GM12878 (cell line): Measurements from ENCODE around the gene NFAM1. TPM values are rescaled to one million over a fixed set of nuclear protein-coding genes. Genes with fewer than 3 reads are reported as not detected.

Source experiments
- ATAC-seq: fragments of 200-7000 bp; cut with Tn5 transposase; 3 replicates; pipeline ENCODE4 v1.9.1; 2020; ENCODE audit warnings: mild to moderate bottlenecking, moderate library complexity
- BruUV-seq: library from RNA; stranded (reverse); fragments of 400-500 nt; replicated peaks from 2 replicates; lab custom pipeline; 2021; lab: Mats Ljungman, UMichigan
- CTCF ChIA-PET: fragments of 300-600 bp; sonication (Branson Sonifier 250); formaldehyde crosslinking; extraction: SDS; loops from one replicate; lab custom pipeline; 2021; ENCODE audit warnings: inconsistent platforms; lab: Yijun Ruan, JAX
- POLR2A ChIA-PET: fragments of 350-600 bp; formaldehyde crosslinking; extraction: SDS; loops from one replicate; lab custom pipeline; 2021; ENCODE audit warnings: inconsistent platforms; lab: Charles Lee
- RAD21 ChIA-PET: fragments of 300-600 bp; sonication (Branson Sonifier 250); formaldehyde crosslinking; loops from one replicate; lab custom pipeline; 2023; ENCODE audit warnings: antibody characterized with exemption; ENCODE audit not compliant: unreplicated experiment; lab: Charles Lee
- SMC1A ChIA-PET: fragments of 300-600 bp; sonication (Branson Sonifier 250); formaldehyde crosslinking; loops from one replicate; lab custom pipeline; 2023; ENCODE audit not compliant: unreplicated experiment, uncharacterized antibody; lab: Charles Lee
- DNase-seq: peaks from one replicate; pipeline ENCODE4 v3.0.0-alpha.2; 2011; ENCODE audit warnings: low read depth, low spot score
- FAIRE-seq: peaks from 3 replicates; lab custom pipeline; 2011; peaks lifted over from hg19 to GRCh38; lab: Jason Lieb, UNC
- H2AFZ ChIP-seq: 2 replicates; pipeline ENCODE4 v1.6.0; 2011; ENCODE audit warnings: low read depth, low read length, control low read depth; ENCODE audit not compliant: control insufficient read depth
- H3K27ac ChIP-seq: 2 replicates; pipeline ENCODE4 v1.5.1; 2011; ENCODE audit warnings: control low read depth; ENCODE audit not compliant: control insufficient read depth, insufficient read depth
- H3K27me3 ChIP-seq, 2 experiments: replicated peaks in 1 of 2; 2 replicates each; pipeline versions ENCODE4 v1.6.0 to v1.6.1; 2011; ENCODE audit warnings: low read length in 1 of 2; ENCODE audit not compliant: control insufficient read depth in 2 of 2, insufficient read depth in 2 of 2
- H3K36me3 ChIP-seq, 2 experiments: 2 replicates each; pipeline ENCODE4 v1.5.1; 2011; ENCODE audit warnings: low read length in 1 of 2; ENCODE audit not compliant: control insufficient read depth in 2 of 2, insufficient read depth in 2 of 2
- H3K4me1 ChIP-seq: 2 replicates; pipeline ENCODE4 v1.6.1; 2011; ENCODE audit warnings: mild to moderate bottlenecking, low read length, moderate library complexity, mixed read lengths; ENCODE audit not compliant: control insufficient read depth, insufficient read depth
- H3K4me2 ChIP-seq: 2 replicates; pipeline ENCODE4 v1.6.0; 2011; ENCODE audit warnings: control low read depth; ENCODE audit not compliant: control insufficient read depth, insufficient read depth
- H3K4me3 ChIP-seq: fragments of 200-600 bp; sonication (generic); 2 replicates; pipeline ENCODE4 v1.5.1; 2016
- H3K79me2 ChIP-seq: 2 replicates; pipeline ENCODE4 v1.6.0; 2011; ENCODE audit warnings: low read length; ENCODE audit not compliant: control insufficient read depth, insufficient read depth
- H3K9ac ChIP-seq: 2 replicates; pipeline ENCODE4 v1.8.0; 2011; ENCODE audit warnings: low read length, control low read depth, mixed read lengths; ENCODE audit not compliant: control insufficient read depth, insufficient read depth
- H3K9me3 ChIP-seq: replicated peaks from 3 replicates; pipeline ENCODE4 v1.5.1; 2011; ENCODE audit warnings: mild to moderate bottlenecking, low read length; ENCODE audit not compliant: control insufficient read depth, insufficient read depth
- H4K20me1 ChIP-seq: 2 replicates; pipeline ENCODE4 v1.6.0; 2011; ENCODE audit not compliant: control insufficient read depth, insufficient read depth
- BMI1 ChIP-seq: fragments of 450-650 bp; IDR thresholded peaks from 2 replicates; pipeline ENCODE4 v1.6.1; 2016; ENCODE audit warnings: mild to moderate bottlenecking, moderate library complexity, borderline replicate concordance
- CEBPB ChIP-seq, 2 experiments: fragments of 150-350 bp in 1 of 2; IDR thresholded peaks; 2 replicates each; pipeline ENCODE4 v1.6.1; 2012 to 2014; ENCODE audit warnings: low read depth in 2 of 2, low read length in 2 of 2, borderline replicate concordance in 1 of 2, inconsistent platforms in 1 of 2
- KAT2A ChIP-seq: conservative IDR thresholded peaks from 2 replicates; pipeline ENCODE4 v1.6.1; 2011; ENCODE audit warnings: low read depth, low read length; ENCODE audit not compliant: control insufficient read depth
- NBN ChIP-seq: fragments of 450-650 bp; IDR thresholded peaks from 2 replicates; pipeline ENCODE4 v1.6.1; 2016
- NFXL1 ChIP-seq: fragments of 450-650 bp; IDR thresholded peaks from 2 replicates; pipeline ENCODE4 v1.6.1; 2017; ENCODE audit warnings: antibody characterized with exemption, mild to moderate bottlenecking, borderline replicate concordance
- RUNX3 ChIP-seq: IDR thresholded peaks from 2 replicates; pipeline ENCODE4 v1.6.1; 2012; ENCODE audit warnings: low read length, inconsistent platforms
- TARDBP ChIP-seq: IDR thresholded peaks from 2 replicates; pipeline ENCODE4 v1.6.1; 2016; ENCODE audit warnings: borderline replicate concordance
- TCF3 ChIP-seq: IDR thresholded peaks from 2 replicates; pipeline ENCODE4 v1.6.1; 2012; ENCODE audit warnings: low read depth, mild to moderate bottlenecking, low read length, borderline replicate concordance; ENCODE audit not compliant: insufficient read depth
- TCF7 ChIP-seq: IDR thresholded peaks from 2 replicates; pipeline ENCODE4 v1.6.1; 2014; ENCODE audit warnings: antibody characterized with exemption, borderline replicate concordance
- ZNF207 ChIP-seq: fragments of 450-650 bp; IDR thresholded peaks from 2 replicates; pipeline ENCODE4 v1.6.1; 2014; ENCODE audit warnings: antibody characterized with exemption, mild to moderate bottlenecking, borderline replicate concordance
- ZNF274 ChIP-seq: IDR thresholded peaks from one replicate; pipeline ENCODE4 v1.8.0; 2011; ENCODE audit not compliant: insufficient read length, insufficient read depth
- WGBS: methylation state at CpG from one replicate; pipeline ENCODE4 v1.1.6; 2016; ENCODE audit warnings: low lambda C conversion rate; ENCODE audit not compliant: insufficient replicate concordance, insufficient coverage; ENCODE audit errors: missing lambda C conversion rate; 5-methylcytosine and 5-hydroxymethylcytosine counted together
- in situ Hi-C: fragments of 300-500 bp; cut with MboI; formaldehyde crosslinking; loops from 9 replicates; pipeline ENCODE4 v1.14.3; 2018; ENCODE audit warnings: mixed read lengths
- intact Hi-C: fragments of 100-400 bp; cut with micrococcal nuclease; formaldehyde crosslinking; loops from one replicate; pipeline ENCODE4 v1.14.2; 2022; ENCODE audit not compliant: unreplicated experiment
- polyA plus RNA-seq, 11 experiments: library from polyadenylated mRNA; depleted of rRNA in 4 of 11; unstranded in 6 of 11; stranded (reverse) in 5 of 11; fragments of >200 nt; fragmentation: Nextera tagmentation in 4 of 11; fragmentation: Illumina TruSeq in 1 of 11; extraction: Ambion mirVana in 4 of 11; extraction: Trizol in 1 of 11; gene quantifications; 1 replicate in 1 of 11; 2 replicates in 10 of 11; pipeline versions ENCODE4 v1.2.1 to v1.2.3, GENCODE V29; 2011 to 2016; ENCODE audit warnings: inconsistent platforms in 2 of 11, missing spikeins in 2 of 11, low read depth in 1 of 11
- total RNA-seq, 4 experiments: library from RNA; depleted of rRNA in 3 of 4; stranded (reverse); fragments of >200 nt in 3 of 4; fragmentation: Illumina TruSeq in 1 of 4; extraction: Trizol in 1 of 4; gene quantifications; 2 replicates each; pipeline versions ENCODE4 v1.2.1 to v1.2.3, GENCODE V29; 2013 to 2021
- TF ChIP-seq, protein P1 (sequence below): fragments of 450-650 bp; IDR thresholded peaks from 2 replicates; pipeline ENCODE4 v1.6.1; 2016; ENCODE audit warnings: mild to moderate bottlenecking

The NFAM1 gene
- total and polyA plus RNA-seq, 10 of the 15 experiments (the other 5 are each of a cell fraction or from before 2014, with no cell fraction given) = 0.13 to 1.3 (median 0.24) TPM; not detected in 3

DNA sequence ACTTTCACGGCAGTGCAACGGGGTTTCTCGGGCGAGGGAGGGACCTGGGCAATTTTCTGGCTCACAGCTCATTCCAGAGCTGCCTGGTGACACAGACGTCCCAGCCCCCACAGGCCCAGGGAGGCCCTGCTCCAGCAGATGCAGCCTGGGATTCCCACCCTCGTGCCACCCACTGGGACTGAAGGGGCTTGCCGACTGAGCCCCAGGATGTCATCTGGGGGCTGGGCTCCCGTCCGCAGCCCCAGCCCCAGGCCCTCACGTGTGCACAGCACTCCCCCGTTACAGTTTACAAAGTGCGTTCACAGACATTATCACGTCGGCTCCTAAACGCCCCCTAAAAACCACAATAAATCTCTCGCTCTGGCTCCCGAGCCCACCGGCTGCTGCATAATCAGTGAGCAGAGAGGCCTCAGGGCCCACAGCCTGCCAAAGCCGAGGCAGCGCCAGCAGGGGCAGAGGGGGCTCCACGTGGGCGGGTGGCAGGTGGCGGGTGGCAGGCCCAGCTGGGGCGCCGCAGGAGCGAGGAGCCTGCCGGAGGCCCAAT lies 84.8 kb downstream of the NFAM1 start (continued):
- TF ChIP-seq RUNX3 (no peak), TARDBP (no peak), CEBPB (IDR thresholded peaks at IDR 0.05; ENCODE audit: borderline replicate concordance in 1 of 2, low read depth in 2 of 2, low read length in 2 of 2) (no peak), BMI1 (no peak), ZNF207 (no peak), NBN (no peak), ZNF274 (no peak), NFXL1 (no peak), TCF3 (no peak), TCF7 (no peak)

DNA sequence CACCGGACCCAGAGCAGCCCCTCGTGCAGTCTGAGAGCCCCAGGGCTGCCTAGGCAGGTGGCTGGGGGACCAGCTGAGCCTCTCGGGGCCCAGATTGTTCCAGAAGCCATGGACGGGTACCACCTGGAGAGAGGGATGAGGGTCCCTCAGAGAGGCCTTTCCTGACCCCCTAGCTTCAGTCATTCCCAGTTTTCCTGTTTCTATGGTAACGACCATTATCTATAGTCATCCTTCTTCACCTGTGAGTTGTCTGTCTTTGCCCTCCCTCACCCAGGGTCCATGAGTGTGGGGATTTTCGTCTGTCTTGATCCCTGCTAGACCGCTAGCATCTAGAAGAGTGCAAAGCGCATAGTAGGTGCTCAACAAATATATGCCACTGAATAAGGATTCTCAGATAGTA lies 85.5 kb downstream of the NFAM1 start:
- H3K4me2 ChIP-seq = no peak overlapping the region
- no peak overlapping the region for H2AFZ ChIP-seq
- ATAC-seq (no peak), DNase-seq (no peak), FAIRE-seq (no peak)
- ChIA-PET RAD21 (interaction anchor here (0.6 kb wide), 1 partner anchor 76 kb away, joined by 3 read pairs; no protein-coding TSS in a partner anchor), POLR2A (no interaction called here), SMC1A (interaction anchor here (1.5 kb wide), 1 partner anchor 18 kb away, joined by 7 read pairs; no protein-coding TSS in a partner anchor), CTCF (interaction anchor here (0.8 kb wide), 1 partner anchor 97 kb away, joined by 4 read pairs; no protein-coding TSS in a partner anchor)
- peaks cover 1 to 10% of the 10 kb centered on the region in 2 experiments; a peak in 3 of 4 replicates for H3K27me3 ChIP-seq
- H3K9me3 ChIP-seq = no peaks in the 10 kb centered on the region
- WGBS = 38% methylated on average over 8 of the region's 8 CpGs
- BruUV-seq = no TSS peak
- no peaks in the 10 kb centered on the region for H4K20me1 ChIP-seq
- intact Hi-C loops (no loop called here), in situ Hi-C loops (no loop called here)
- H3K4me1 ChIP-seq = no peaks in the 10 kb centered on the region
- no peak overlapping the region for H3K9ac ChIP-seq
- H3K4me3 ChIP-seq = no peak overlapping the region
- no peaks in the 10 kb centered on the region for H3K79me2 ChIP-seq
- H3K36me3 ChIP-seq = no peaks in the 10 kb centered on the region
- TF ChIP-seq NFXL1 (no peak), KAT2A (no peak)
- TF ChIP-seq, protein P1, sequence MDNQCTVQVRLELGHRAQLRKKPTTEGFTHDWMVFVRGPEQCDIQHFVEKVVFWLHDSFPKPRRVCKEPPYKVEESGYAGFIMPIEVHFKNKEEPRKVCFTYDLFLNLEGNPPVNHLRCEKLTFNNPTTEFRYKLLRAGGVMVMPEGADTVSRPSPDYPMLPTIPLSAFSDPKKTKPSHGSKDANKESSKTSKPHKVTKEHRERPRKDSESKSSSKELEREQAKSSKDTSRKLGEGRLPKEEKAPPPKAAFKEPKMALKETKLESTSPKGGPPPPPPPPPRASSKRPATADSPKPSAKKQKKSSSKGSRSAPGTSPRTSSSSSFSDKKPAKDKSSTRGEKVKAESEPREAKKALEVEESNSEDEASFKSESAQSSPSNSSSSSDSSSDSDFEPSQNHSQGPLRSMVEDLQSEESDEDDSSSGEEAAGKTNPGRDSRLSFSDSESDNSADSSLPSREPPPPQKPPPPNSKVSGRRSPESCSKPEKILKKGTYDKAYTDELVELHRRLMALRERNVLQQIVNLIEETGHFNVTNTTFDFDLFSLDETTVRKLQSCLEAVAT = no peak
- no peak overlapping the region for H3K27ac ChIP-seq
